Adrenal gland (tissue), 12 donors: ENCODE measurements around the gene RFX7. TPM values are rescaled to one million over a fixed set of nuclear protein-coding genes. Genes with fewer than 3 reads are reported as not detected.
"Not testable (repeated sequence)": the region's sequence is repeated elsewhere in the genome, so short reads cannot be mapped to it uniquely, and the experiment has no call there.

Experiments used
- DNase-seq, 7 donors: peaks; one replicate each; pipeline ENCODE4 v3.0.0-alpha.2; 2019 to 2020
- H3K27ac ChIP-seq, 5 donors: fragments of 200-600 bp; sonication (generic) in 4 of 5; 1 replicate in 3 of 5; 2 replicates in 2 of 5; pipeline versions ENCODE4 v1.5.1 to v1.8.0; 2016 to 2020; ENCODE audit warnings: mild to moderate bottlenecking in 1 of 5
- H3K27me3 ChIP-seq: fragments of 200-600 bp; 2 replicates; pipeline ENCODE4 v1.8.0; 2021
- H3K36me3 ChIP-seq, 2 donors: fragments of 200-600 bp; replicated peaks in 1 of 2; 1 replicate in 1 of 2; 2 replicates in 1 of 2; pipeline versions ENCODE4 v1.5.1 to v1.8.0; 2018 to 2022
- H3K4me1 ChIP-seq, 2 donors: fragments of 200-600 bp; replicated peaks in 1 of 2; 1 replicate in 1 of 2; 2 replicates in 1 of 2; pipeline versions ENCODE4 v1.5.1 to v1.8.0; 2018 to 2021
- H3K4me3 ChIP-seq, 4 donors: fragments of 200-600 bp; sonication (generic) in 3 of 4; one replicate each; pipeline ENCODE4 v1.5.1; 2016 to 2018
- H3K9me3 ChIP-seq, 3 donors: fragments of 200-600 bp; sonication (generic) in 1 of 3; replicated peaks in 1 of 3; 1 replicate in 2 of 3; 2 replicates in 1 of 3; pipeline versions ENCODE4 v1.5.1 to v1.8.0; 2016 to 2021
- CTCF ChIP-seq, 6 experiments: fragments of 450-650 bp in 4 of 6; fragments of 200-600 bp in 2 of 6; sonication (generic) in 1 of 6; IDR thresholded peaks; 1 replicate in 5 of 6; 2 replicates in 1 of 6; pipeline versions ENCODE4 v1.5.1 to v1.8.0; 2016 to 2021; ENCODE audit warnings: antibody characterized with exemption in 6 of 6, mild to moderate bottlenecking in 2 of 6, moderate library complexity in 1 of 6
- POLR2A ChIP-seq, 2 donors: fragments of 450-650 bp; IDR thresholded peaks; one replicate each; pipeline ENCODE4 v1.6.1; 2017; ENCODE audit warnings: antibody characterized with exemption in 2 of 2, mild to moderate bottlenecking in 2 of 2, moderate library complexity in 1 of 2
- whole genome bisulfite sequencing, 4 donors: extraction: QIAGEN DNeasy Blood & Tissue Kit in 2 of 4; methylation state at CpG; one replicate each; pipeline versions ENCODE4 v1.1.5 to v1.1.7; 2013 to 2017; 5-methylcytosine and 5-hydroxymethylcytosine counted together
- intact Hi-C, 2 donors: fragments of 100-400 bp; cut with DNase I; formaldehyde crosslinking; loops; one replicate each; pipeline versions ENCODE4 v1.14.1 to v1.15.0; 2022 to 2023
- polyA plus RNA-seq, 3 donors: library from polyadenylated mRNA; stranded (reverse); fragments of 200-250 nt in 2 of 3; fragments of 350-450 nt in 1 of 3; fragmentation: Illumina TruSeq in 1 of 3; extraction: RNeasy Lipid Tissue Mini Kit (QIAGEN cat#74804) in 1 of 3; gene quantifications; one replicate each; pipeline ENCODE4 v1.2.3, GENCODE V29; 2013 to 2014
- total RNA-seq, 9 donors: library from RNA; depleted of rRNA in 4 of 9; stranded (reverse); fragments of >200 nt in 4 of 9; fragments of 120-200 nt in 1 of 9; fragmentation: NEBNext Ultra II Directional in 1 of 9; extraction: Animal tissue kit (Norgen Biotek cat#: 25700) in 1 of 9; gene quantifications; one replicate each; pipeline versions ENCODE4 v1.1.0 to v1.2.4, GENCODE V29; 2013 to 2023
- donor health status: healthy with polysubstance abuse.
- donor health status: Bipolar disorder and iron deficiency.
- donor health status: DM: yes; HTN: yes; CAD: no.
- donor health status: DM: no; HTN: no; CAD: no.
- donor health status: DM: no; HTN: no; CAD: no.
- donor health status: DM: yes; HTN: yes; CAD: no.

Gene RFX7
- total and polyA plus RNA-seq, 12 donors: 3.3 to 51.6 (median 15.9) TPM

- H3K4me3 ChIP-seq: no peak overlapping the region
- no peak for DNase-seq
- H3K4me1 ChIP-seq: peaks cover 5 to 48% of the 10 kb centered on the region in 2 donors
- TF ChIP-seq POLR2A (IDR thresholded peaks at IDR 0.05) (no peak), CTCF (IDR thresholded peaks at IDR 0.05) (no peak)
- intact Hi-C loops: no loop called here
- peaks cover 0 to 7% (median 6%) of the 10 kb centered on the region in 3 donors for H3K9me3 ChIP-seq
- H3K36me3 ChIP-seq: no peaks in the 10 kb centered on the region
- H3K27me3 ChIP-seq: no peaks in the 10 kb centered on the region
- H3K27ac ChIP-seq: no peak overlapping the region
Measured at GRCh38 chr15:56207092-56207491, 36.6 kb downstream of the RFX7 start.

- Histone ChIP-seq H3K27ac (no peak overlapping the region), H3K9me3 (no peaks in the 10 kb centered on the region), H3K4me3 (no peak overlapping the region), H3K36me3 (no peaks in the 10 kb centered on the region), H3K27me3 (no peaks in the 10 kb centered on the region), H3K4me1 (peaks cover 5 to 48% of the 10 kb centered on the region in 2 donors)
- TF ChIP-seq POLR2A (IDR thresholded peaks at IDR 0.05) (no peak), CTCF (IDR thresholded peaks at IDR 0.05) (no peak)
- DNase-seq: no peak
- intact Hi-C loops: no loop called here
Measured at GRCh38 chr15:56205061-56205876, 38.4 kb downstream of the RFX7 start.

- peaks cover 5 to 43% of the 10 kb centered on the region in 2 donors for H3K4me1 ChIP-seq
- H3K9me3 ChIP-seq, H3K27ac ChIP-seq, H3K4me3 ChIP-seq, H3K36me3 ChIP-seq, intact Hi-C loops, H3K27me3 ChIP-seq, DNase-seq: not testable (repeated sequence)
- 55 to 67% (median 63%) methylated on average over 4 of the region's 4 CpGs for WGBS, 4 donors
Measured at GRCh38 chr15:56203312-56203922, 40.3 kb downstream of the RFX7 start.

- Histone ChIP-seq H3K36me3 (no peaks in the 10 kb centered on the region), H3K4me3 (no peak overlapping the region), H3K9me3 (no peaks in the 10 kb centered on the region), H3K27ac (no peak overlapping the region), H3K4me1 (peaks cover 3 to 36% of the 10 kb centered on the region in 2 donors), H3K27me3 (no peaks in the 10 kb centered on the region)
- TF ChIP-seq CTCF (IDR thresholded peaks at IDR 0.05) (no peak), POLR2A (IDR thresholded peaks at IDR 0.05) (no peak)
- DNase-seq: no peak
- WGBS, 4 donors: 47 to 54% (median 50%) methylated on average over 1 of the region's 1 CpG
- intact Hi-C loops: no loop called here
Measured at GRCh38 chr15:56202701-56203100, 41.0 kb downstream of the RFX7 start.
